Mucosa of gallbladder (tissue), 1 donor: ENCODE data around the gene DNAJC15. TPM values are rescaled to one million over a fixed set of nuclear protein-coding genes. Genes with fewer than 3 reads are reported as not detected.
"Not testable (repeated sequence)": the region's sequence is repeated elsewhere in the genome, so short reads cannot be mapped to it uniquely, and the experiment has no call there.

Experiments
- DNase-seq: peaks from one replicate; pipeline ENCODE4 v3.0.0-alpha.2; 2020; ENCODE audit warnings: low spot score
- total RNA-seq: library from RNA; stranded (reverse); gene quantifications from one replicate; pipeline ENCODE4 v1.2.1, GENCODE V29; 2021
- donor health status: DM: no; HTN: no; CAD: no.

DNAJC15 gene
- total RNA-seq, 1 donor from 2014 or later: 17.6 TPM

DNA sequence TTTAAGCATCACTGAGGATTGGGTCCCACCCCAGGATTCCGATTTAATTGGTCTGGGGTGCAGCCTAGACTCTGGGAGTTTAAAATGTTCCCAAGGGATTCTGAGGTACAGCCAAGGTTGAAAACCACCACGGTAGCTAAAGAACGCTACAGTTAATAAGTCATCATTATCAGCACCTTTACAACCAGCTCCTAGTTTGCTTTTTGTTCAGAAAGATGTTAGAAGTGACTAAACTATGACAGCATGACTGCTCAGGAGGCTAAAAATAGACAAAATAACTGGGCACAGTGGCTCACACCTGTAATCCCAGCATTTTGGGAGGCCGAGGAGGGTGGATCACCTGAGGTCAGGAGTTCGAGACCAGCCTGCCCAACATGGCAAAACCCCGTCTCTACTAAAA, 19.7 kb upstream of the DNAJC15 start:
- DNase-seq: no peak

DNA sequence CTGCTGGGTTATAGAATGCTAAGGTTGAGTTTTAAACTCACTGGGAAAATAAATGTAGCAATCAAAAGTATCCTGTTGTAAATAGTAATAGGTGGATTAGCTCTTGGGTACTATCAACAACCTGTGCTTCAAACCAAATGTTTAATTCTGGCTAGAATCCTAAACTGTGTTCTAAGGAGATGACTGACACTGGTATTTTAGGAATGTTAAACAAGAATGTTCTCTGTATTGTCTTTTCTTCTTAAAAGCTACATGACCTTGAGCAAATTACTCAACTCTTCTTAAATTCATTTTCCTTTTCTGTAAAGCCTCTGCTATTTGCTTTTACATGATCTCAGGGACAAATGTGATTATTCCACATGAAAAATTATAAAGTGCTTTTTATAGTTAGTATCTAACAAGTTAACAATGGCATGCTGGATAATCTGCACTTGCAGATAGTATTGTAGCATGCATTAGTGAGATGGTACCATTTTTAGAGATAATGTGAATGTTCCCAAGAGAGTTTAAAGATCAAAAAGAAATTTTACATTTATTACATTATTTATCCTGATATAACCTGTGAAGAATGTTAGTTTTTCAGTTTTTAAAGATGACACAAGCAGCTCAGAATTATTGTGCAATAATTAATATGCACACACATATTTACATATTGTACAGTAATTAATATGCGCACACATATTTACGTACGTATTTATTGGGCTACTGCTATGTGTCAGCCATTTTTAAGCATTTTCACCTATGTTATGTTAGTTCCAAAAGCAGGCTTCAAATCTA, 17.7 kb upstream of the DNAJC15 start:
- DNase-seq: no peak

DNA sequence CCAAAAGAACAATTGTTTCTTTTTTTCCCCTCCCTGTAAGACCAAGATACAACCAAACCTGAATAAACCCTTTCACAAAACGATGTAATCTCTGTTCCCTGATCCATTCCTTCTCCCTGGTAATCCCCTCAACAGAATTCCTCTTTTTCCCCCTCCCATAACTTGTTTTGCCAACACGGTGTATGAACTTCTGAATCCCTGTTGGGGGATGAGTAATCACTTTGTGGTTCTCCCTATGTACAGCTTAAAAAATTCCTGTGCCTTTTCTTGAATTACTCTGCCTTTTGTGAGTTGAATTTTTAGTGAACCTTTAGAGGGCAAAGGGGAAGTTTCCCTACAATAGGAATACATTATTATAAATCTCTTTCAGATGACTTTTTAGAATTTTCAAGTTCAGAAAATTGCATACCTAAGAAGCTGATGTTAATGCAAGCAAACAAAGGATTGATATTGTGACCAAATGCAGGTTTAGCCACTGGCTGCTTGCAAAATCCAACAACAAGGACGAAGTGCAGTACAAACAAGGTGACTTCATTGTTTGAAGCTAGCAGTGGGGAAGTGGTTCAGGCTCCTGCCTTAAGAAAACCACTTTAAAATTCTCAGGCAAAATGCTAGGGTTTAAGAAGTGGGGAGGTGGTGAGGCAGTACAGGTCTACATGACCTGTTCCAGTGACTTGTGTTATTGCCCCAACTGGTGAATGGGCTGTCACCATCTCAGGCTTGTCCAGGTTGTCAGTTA, 16.3 kb upstream of the DNAJC15 start:
- no peak for DNase-seq

- no peak for DNase-seq
Observed at GRCh38 chr13:43008596-43008995, 14.8 kb upstream of the DNAJC15 start.

- DNase-seq: no peak
Observed at GRCh38 chr13:43009506-43009905, 13.9 kb upstream of the DNAJC15 start.

- no peak for DNase-seq
Observed at GRCh38 chr13:43014162-43014561, 9.2 kb upstream of the DNAJC15 start.

DNA sequence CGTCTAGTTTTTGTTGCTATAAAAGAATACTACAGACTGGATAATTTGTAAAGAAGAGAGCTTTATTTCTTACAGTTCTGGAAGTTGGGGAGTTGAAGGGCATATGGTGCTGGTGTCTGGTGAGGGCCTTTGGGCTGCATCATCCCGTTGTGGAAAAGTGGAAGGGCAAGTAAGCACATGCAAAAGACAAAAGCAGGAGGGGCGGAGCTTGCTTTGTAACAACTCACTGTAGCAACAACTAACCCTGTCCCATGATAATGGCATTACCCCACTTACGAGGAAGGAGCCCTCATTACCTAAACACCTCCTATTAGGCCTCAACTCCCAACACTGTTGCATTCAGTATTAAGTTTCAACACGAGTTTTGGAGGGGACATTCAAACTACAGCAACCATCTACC, 7.2 kb upstream of the DNAJC15 start:
- no peak for DNase-seq

- DNase-seq: no peak
Observed at GRCh38 chr13:43019811-43020210, 3.6 kb upstream of the DNAJC15 start.

DNA sequence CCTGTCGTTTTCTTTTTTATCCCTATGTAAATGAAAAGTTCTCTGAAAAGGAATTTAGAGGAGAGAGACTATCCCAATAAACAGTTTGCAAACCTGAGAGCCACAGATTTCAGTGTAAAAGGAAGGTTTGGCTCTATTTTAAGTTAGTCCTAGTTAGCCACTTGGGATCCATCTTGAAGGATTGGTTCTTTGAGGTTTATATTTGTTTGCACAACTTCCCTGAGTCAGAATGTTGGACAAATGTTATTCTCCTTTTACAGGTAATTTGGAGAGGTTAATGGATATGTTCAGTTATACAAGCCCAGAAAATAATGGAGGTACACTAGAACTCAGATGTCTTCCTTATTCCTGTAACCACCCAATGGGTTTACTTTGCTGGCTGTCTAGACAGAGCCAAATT, 2.6 kb upstream of the DNAJC15 start:
- DNase-seq: no peak

- no peak for DNase-seq
Observed at GRCh38 chr13:43021926-43022670, 1.3 kb upstream of the DNAJC15 start.

- DNase-seq: no peak
Observed at GRCh38 chr13:43022934-43023288, 475 bp upstream of the DNAJC15 start.

DNA sequence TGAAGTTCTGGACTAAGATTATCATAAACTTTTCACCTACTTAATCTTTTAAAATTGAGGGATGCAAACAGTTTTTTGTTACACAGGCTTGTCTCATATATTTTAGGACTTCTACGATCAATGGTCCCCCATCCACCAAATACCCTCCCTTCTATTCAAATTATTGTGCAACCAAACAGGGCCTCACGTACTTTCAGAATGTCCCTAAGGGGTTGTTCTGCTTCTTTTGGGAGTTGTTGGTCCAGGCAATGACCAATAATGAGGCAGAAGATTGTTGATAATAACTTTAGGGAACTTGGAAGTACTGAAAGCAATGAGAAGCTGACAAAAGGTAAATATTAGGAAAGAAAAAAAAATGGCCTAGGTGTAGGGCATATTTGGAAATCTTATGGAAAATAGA, 2.9 kb downstream of the DNAJC15 start:
- DNase-seq: no peak

DNA sequence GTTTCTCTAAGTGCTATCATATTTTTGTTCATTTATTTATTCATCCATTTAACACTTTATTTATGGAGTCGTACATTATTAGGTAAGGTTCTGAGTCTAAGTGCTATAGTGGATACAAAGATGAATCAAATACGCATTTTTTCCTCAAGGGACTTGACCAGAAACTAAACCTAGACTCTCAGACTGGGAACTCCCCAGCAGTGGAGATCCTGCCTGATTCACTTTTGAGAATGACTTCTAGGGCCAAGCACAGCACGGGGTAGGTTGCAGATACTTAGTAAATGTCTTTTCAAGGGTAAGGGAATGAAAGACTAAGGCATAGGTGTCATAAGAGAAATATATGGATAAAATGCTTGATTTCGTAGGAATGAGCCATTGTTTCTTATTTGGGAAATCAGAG, 7.2 kb downstream of the DNAJC15 start:
- DNase-seq: no peak

DNA sequence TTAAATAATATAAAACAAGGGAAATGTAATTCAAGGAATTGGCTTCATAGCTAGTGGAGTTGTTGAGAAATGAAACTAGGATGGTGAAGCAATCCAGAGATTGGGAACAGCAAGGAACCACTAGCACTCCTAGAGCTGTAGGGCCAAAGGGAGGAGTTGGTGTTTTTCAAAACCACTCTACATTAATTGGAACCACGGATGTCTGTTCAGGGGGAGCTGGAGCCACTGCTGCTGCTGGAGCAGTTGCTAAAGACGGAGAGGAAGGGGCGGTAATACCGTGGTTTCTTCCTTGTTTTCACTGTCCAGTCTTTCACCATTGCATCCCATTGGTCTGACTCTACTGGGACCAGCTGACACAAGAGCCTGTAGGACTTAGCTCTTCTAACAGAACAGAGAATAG, 8.5 kb downstream of the DNAJC15 start:
- no peak for DNase-seq

- DNase-seq: no peak
Observed at GRCh38 chr13:43033038-43033437, 9.7 kb downstream of the DNAJC15 start.

DNA sequence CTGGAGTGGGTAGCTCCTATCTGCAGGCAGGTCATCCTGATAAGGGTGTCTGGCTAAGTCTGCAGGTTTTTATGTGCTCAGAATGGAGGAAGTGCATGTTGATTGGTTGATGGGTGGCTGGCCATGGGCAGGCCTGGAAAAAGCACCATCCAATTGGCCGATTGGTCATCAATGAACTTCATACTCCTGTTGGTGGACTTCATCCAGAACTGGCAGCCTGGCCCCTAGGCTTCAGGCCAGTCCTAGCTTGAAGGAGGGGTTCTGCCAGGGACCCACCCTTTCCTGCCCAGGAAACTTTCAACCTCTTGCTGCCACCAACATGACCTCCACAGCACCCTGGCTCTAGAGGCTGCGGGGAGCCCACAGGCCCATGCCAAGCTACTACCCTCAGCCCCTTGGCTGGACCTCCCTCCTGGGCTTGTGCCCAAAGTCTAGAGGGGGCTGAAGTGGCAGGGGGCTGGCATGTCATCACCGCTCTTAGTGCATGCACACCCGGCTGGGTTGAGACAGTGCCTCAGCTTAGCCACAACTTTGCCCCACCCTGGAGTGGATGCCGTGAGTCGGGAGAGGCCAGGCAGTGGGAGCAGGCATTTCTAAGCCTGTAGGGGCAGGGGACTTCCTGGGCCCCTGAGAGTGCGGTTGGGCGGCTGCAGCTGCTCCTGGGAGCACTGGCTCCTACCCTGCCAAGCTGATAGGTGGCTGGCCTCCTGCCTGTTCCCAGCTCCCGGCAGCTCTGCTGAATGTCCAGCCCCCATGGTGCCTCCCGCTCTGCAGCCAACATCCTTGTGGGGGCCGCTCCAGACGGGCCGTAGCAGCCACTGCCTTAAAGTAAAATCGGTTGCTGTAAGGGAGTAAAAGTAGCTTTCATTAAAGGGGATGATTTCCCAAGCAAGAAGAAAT, 13.2 kb downstream of the DNAJC15 start:
- no peak for DNase-seq

- no peak for DNase-seq
Observed at GRCh38 chr13:43039966-43040365, 16.6 kb downstream of the DNAJC15 start.

GRCh38 chr13:43040581-43041368, 17.4 kb downstream of the DNAJC15 start:
- not testable (repeated sequence) for DNase-seq

- DNase-seq: no peak
Observed at GRCh38 chr13:43041369-43041921, 18.1 kb downstream of the DNAJC15 start.

DNA sequence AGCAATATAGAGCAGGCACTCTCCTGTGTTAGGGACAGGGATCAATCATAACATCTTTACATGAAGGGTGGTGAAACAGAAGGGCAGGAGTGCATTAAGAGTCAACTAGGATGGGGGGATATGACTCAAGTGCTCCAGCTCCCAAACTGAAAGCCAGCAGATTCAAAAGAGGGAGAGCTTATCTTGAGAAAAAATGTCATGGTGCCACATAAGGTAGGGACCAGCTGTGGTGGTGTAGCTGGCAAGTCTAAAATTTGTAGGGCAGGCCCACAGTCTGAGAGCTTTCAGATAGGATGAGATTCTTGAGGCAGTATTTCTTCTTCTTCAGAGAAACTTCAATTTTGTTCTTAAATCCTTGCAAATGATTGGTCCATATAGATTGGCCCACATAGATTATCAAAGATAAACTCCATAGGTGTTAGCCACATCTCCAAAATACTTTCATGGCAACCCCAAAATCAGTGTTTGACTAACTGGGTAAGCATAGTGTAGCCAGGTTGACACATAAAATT, 19.1 kb downstream of the DNAJC15 start:
- no peak for DNase-seq
